Stimulated activated CD8-positive, alpha-beta memory T cell treated with anti-CD3 and anti-CD28 coated beads, Interleukin-12 subunit alpha, Interleukin-12 subunit beta, amount 100 ng/mL, for 4 hours (primary cell): ENCODE results near the gene ZSCAN5C.
"Not testable (repeated sequence)": the region's sequence is repeated elsewhere in the genome, so short reads cannot be mapped to it uniquely, and the experiment has no call there.

Experiments used
- DNase-seq: peaks from one replicate; pipeline ENCODE4 v3.0.0-alpha.2; 2020; ENCODE audit warnings: low read depth

ZSCAN5C gene, protein sequence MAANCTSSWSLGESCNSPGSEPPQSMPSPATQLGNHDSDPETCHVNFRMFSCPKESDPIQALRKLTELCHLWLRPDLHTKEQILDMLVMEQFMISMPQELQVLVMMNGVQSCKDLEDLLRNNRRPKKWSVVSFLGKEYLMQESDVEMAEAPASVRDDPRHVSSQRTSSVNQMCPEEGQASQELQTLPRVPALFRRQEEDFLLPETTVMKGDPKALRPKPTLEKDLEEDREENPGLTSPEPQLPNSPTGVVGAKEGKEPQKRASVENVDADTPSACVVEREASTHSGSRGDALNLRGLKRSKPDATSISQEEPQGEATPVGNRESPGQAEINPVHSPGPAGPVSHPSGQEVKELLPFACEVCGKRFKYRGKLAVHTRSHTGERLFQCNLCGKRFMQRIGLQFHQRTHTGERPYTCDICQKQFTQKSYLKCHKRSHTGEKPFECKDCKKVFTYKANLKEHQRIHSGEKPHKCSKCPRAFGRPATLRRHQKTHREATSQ

DNA sequence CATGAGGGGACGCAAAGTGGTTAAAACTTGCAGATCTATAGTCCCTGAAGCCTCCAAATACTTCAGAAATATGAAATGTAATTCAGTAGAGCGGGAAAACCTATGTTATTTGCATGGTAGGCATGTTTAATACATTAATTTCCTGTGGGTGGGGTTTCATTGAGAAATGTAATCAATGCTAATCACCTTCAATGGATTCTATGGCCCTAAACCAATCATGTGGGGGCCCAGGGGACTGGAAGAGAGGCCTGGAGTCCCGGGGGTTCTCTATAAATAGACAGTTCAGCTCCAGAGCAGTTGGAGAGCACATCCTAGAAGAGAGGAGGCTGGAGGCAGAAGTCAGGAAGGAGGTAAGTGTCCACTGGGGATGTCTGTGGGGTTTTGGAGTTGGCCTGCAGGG, at the start of gene ZSCAN5C:
TSS of gene ZSCAN5C (plus strand) at position 301 of the 400 bp plus-strand sequence. CDS start 3,641 bp downstream, outside the sequence.
- DNase-seq, result no peak

DNA sequence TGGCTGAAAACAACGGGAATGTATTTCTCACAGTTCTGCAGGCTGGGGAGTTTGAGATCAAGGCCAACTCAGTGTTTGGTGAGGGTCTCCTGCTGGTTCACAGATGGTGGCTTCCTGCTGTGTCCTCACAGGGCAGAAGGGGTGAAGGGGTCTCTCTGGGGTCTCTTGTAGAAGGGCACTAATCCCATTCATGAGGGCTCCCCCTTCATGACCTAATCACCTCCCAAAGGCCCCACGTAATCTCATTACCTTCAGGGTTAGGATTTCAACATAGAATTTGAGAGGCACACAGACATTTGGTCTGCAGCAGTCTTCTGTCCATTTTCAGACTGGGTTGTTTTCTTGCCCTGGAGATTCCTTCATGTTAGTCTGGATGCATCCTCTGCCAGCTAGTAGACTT, 49.4 kb upstream of the ZSCAN5C start:
- no peak for DNase-seq

DNA sequence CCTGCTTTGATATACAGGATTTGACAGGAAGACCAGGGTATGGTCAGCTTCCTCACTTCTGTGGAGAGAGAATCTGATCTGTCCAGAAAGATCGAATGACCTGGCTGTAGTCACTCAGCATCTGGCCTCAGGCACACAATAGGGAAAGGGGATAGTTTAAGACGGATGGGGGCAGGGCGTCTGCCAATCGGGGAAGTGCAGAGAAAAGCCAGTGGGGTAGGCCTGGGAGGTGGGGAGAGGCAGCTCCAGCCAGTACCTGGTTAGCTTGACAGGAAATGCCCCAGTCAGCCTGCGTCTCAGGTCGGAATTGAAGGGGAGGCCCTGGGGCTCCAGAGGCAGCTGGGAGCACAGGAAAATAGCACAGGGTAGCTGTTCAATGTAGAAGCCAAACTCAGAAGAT, 48.6 kb upstream of the ZSCAN5C start:
- DNase-seq, result no peak

DNA sequence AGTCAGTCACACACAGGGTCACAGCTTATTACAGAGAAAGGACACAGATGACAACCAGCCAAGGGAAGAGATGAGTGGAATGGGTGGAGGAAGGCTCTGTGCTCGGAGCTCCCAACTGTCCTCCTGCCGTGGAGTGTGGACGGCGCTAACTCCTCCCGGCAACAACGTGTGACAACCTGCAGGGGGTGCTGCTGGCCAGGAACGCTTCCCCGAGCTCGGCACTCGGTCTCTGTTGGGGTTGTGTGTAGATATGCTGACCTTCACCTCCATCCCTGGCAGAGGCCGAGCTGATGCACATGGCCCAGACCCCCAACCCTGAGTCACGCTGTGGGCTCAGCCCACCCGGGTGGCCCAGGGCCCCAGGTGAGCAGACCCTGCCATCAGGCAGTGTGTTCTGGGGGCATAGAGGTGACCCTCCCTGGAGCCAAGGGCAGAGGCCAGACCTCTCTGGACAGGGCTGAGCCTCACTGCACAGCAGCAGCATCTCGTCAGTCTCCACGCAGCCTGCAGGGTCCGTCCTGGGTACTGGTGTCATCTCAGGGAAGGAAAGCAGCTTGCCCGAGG, 46.9 kb upstream of the ZSCAN5C start:
- DNase-seq, result no peak

GRCh38 chr19:56156768-56157167, 45.3 kb upstream of the ZSCAN5C start:
- no peak for DNase-seq

DNA sequence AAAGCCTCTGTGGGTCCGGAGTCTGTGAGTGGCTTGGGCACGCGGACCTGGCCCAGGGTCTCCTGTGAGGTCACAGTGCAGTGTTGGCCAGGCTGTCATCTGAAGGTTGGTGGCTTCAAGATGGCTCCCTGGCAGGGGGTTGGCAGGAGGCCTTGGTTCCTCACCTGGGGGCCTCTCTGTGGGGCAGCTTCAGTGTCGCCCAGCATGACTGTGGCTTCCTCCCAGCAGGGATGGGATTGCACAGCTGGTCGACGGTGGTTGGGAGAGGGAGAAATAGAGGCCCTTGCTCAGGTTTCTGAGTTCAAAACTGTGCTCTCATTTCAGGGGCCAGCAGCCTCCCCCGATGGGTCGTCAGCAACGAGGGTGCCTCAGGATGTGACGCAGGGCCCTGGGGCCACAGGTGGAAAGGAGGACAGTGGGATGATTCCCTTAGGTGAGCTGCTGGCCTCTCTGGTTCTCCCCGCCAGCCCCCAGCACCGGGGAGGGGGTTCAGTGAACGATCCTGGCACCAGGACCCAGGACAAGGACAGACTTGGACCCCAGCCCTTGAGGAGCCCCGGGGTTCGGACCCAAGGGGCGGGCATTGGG, 43.8 kb upstream of the ZSCAN5C start:
- DNase-seq, result no peak

DNA sequence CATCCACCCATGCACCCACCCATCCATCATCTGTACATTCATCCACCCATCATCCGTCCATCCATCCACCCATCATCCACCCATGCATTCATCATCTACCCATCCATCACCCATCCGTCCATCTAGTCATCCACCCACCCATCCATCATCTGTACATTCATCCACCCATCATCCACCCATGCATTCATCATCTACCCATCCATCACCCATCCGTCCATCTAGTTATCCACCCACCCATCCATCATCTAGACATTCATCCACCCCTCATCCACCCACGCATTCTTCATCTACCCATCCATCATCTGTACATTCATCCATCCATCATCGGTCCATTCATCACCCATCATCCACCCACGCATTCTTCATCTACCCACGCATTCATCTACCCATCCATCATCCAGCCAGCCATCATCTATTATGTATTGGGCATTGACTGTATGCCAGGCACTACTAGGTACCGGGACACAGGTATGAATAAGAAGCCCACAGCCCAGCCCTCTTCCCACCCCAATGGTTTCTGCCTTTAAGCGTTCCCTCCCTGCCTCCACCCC, 43.0 kb upstream of the ZSCAN5C start:
- DNase-seq, result no peak

- no peak for DNase-seq
Observed at GRCh38 chr19:56159622-56160271, 42.3 kb upstream of the ZSCAN5C start.

DNA sequence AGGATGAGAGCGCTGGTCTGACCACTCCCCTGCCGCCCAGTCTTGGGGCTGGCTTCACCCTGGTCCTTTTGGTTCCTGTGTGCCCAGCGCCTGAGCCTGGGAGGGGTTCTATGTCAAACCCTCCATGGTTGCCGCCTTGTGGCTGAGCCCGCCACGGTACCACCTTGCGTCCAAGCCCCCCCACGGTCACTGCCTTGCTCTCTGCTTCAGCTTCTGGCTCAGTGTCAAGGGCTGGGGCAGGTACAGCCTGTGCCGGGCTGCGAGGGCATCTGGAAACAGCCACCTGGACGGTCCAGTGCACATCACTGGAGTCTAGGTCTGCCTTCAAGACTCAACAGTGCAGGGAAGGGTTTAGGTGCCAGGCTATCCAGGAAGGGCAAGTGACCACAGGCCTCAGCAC, 40.5 kb upstream of the ZSCAN5C start:
- no peak for DNase-seq

DNA sequence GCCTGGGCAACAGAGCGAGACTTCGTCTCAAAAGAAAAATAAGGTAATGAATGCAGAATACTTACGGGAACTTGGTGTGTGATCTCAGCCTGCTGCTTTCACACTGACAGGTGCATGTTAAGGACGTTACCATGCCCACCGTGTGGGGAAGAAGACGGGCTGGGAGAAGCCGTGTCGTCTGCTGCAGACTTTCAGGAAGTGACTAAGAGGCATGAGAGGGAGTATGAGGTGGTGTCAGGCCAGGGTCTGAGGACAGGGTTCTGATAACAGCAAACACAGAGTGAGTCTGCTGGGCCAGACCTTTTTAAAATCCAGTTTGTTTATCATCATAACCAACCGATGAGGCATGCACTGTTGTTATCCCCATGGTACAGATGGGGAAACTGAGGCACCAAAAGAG, 39.8 kb upstream of the ZSCAN5C start:
- no peak for DNase-seq

- no peak for DNase-seq
Observed at GRCh38 chr19:56163097-56163496, 39.0 kb upstream of the ZSCAN5C start.

GRCh38 chr19:56167064-56167578, 35.0 kb upstream of the ZSCAN5C start:
- no peak for DNase-seq

DNA sequence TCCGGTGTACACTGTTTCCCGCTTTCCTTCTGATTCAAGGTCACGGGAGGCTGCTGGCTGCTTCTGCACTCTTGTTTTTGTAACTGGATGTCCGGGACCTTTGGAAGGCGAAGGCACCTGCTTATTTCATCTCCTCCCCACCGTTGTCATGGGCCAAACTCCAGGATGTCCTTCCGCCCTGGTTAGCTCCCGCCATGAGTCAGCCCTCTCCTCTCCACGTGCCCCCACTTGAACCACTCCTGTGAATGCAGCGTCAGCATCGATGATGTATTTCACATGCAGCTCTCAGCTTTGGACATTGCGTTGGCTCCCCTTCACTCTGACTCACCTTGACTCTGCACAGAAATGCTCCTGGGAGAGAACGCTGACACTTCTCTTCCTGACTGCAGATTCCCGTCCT, 31.8 kb upstream of the ZSCAN5C start:
- no peak for DNase-seq

DNA sequence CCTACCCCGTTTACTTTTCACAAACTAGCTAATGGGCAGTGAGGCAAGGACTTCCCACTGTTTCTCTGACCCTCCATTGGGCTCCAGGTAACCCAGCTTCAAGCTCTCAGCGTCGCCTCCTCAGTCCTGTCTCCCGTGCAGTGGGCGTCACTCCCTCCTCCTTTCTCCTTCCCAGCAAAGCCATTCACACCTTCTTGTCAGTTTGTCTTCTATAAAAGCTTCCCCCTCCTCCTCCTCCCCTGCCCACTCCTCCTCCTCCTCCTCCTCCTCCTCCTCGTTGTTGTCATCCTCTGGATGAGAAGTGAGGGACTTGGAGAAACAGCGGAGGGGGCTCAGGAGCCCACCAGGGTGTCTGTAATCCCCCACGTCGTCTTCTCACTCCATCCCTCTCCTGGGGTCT, 28.0 kb upstream of the ZSCAN5C start:
- no peak for DNase-seq

DNA sequence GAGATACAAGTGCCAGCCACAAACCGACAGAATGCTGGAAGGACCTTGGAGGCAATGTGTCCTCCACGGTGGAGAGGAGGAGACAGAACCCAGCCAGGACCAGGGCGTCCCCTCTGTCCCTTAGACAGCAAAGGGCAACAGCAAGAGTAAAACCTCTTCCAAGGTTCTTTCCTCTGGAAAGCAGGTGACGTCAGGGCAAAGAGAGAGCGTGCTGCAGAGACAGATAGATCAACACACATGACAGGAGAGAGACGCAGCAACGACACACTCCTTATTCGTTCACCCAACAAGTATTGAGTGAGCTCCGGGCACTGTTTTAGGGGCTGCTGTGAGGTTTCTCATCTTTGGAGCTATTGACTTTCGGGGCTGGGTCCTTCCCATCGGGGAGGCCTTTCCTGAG, 27.5 kb upstream of the ZSCAN5C start:
- DNase-seq, result no peak

DNA sequence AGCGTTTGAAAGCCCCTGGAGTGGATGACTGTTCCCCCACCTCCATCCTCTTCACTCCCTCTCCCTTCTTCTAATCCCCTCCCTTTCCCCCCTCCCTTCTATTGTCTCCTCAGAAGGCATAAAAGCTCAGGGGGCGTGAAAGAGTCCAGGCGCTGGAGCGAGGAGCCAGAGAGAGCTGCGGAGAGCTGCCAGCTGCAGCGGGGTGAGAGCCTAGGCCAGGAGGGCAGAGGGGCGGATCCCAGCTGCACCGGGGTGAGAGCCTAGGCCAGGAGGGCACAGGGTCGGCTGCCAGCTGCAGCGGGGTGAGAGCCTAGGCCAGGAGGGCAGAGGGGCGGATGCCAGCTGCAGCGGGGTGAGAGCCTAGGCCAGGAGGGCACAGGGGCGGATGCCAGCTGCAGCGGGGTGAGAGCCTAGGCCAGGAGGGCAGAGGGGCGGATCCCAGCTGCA, 26.2 kb upstream of the ZSCAN5C start, which contains the start of gene GALP:
TSS of gene GALP (plus strand) at position 148 of the 447 bp plus-strand sequence. CDS start 1,101 bp downstream, outside the sequence.
- not testable (repeated sequence) for DNase-seq

- not testable (repeated sequence) for DNase-seq
Observed at GRCh38 chr19:56176310-56176709, 25.8 kb upstream of the ZSCAN5C start.

- DNase-seq, result no peak
Observed at GRCh38 chr19:56176881-56177280, 25.2 kb upstream of the ZSCAN5C start.

GRCh38 chr19:56177564-56178243, 24.4 kb upstream of the ZSCAN5C start:
- DNase-seq, result no peak

DNA sequence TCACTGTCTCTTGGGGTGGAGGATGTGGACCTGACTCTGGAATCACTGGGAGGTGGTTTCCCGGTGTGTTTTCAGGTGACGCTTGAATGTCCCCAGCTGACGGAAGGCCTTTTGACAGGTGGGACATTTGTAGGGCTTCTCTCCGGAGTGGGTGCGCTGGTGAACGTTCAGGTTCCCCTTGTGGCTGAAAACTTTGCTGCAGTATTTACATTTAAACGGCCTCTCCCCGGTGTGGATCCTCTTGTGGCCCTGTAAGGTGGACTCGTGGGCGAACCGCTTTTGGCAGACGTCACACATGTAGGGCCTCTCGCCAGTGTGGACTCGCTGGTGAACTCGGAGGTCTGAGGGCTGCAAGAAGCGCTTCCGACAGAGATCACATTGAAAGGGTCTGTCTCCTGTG, 12.3 kb upstream of the ZSCAN5C start:
- no peak for DNase-seq

DNA sequence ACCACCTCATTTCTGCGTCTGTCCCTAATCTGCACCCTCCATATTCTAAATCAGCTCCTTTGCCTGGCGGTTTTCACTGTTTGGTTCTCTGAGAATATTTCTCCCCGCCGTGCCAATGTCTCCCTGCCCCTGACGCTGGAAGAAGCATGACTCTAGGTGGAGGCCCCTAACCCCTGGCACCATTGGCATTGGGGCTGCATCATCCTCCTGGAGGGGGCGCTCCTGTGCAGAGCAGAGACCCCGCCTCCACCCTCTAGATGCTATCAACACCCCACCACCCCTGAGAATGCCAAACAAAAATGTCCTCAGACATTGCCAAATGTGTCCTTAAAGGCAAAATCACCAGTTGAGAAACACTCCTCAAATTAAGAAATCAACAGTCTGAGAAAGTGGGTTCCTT, 11.0 kb upstream of the ZSCAN5C start:
- no peak for DNase-seq
